ENCODE data around the gene CMTM4. TPM values are rescaled to one million over a fixed set of nuclear protein-coding genes. Genes with fewer than 3 reads are reported as not detected.

The CMTM4 gene
- total RNA-seq, 1 donor from 2014 or later = 67.9 TPM

DNA sequence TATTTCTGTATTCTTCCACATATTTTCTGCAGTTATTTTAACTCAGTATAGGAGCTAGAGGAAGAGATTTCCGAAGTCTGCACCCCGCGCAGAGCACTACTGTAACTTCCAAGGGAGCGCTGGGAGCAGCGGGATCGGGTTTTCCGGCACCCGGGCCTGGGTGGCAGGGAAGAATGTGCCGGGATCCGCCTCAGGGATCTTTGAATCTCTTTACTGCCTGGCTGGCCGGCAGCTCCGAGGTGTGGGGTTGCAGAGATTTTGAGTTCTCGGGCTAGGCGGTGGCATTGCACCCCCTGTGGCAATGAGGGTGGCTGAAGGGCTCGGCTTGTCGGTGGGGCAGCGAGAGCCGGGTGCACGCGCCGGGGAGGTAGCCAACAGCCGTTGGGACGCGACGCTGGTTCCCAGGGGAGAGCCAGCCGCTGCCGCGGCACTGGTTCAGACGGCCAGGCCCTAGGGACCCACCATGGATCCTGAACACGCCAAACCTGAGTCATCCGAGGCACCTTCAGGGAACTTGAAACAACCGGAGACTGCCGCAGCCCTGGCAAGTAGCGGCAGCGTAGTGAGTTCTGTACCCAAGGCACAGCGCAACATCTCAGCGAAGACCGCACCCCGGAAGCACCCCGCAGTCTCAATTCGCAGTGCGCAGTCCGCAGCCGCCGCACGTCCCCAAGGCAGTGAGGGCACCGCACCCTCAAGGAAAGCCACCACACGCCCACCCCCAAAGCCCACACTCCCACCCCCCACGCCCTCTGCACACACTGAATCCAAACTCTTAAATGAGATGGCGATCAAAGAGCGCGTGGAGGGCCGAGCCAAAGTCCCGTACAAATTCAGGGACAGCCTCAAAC is 130.3 kb downstream of the CMTM4 start, which contains the start of gene CMTM1:
TSS of gene CMTM1 (plus strand) at position 389 of the 851 bp plus-strand sequence. CDS start at position 464, 75 bp downstream.
- no peak for DNase-seq (ENCODE audit: low spot score)

Other genes with a start within 250 kb of the CMTM4 start
- 38.5 TPM for gene TK2, start 146.6 kb downstream of the CMTM4 start, total RNA-seq
- 50.0 TPM for gene CKLF, start 144.2 kb downstream of the CMTM4 start, total RNA-seq
- 12.1 TPM for gene CMTM1, start 130.3 kb downstream of the CMTM4 start, total RNA-seq
- not detected for gene CMTM2, start 117.3 kb downstream of the CMTM4 start, total RNA-seq
- gene CMTM3, start 92.0 kb downstream of the CMTM4 start, total RNA-seq = 19.2 TPM
- gene DYNC1LI2, start 54.9 kb upstream of the CMTM4 start, total RNA-seq = 151 TPM
- gene TERB1, start 104.8 kb upstream of the CMTM4 start, total RNA-seq = not detected
- 46.1 TPM for gene NAE1, start 134.2 kb upstream of the CMTM4 start, total RNA-seq
- gene CA7, start 147.7 kb upstream of the CMTM4 start, total RNA-seq = not detected
- gene PDP2, start 183.8 kb upstream of the CMTM4 start, total RNA-seq = 18.6 TPM
- 8.7 TPM for gene CDH16, start 222.1 kb upstream of the CMTM4 start, total RNA-seq
- gene RRAD, start 228.8 kb upstream of the CMTM4 start, total RNA-seq = 9.4 TPM
- 84.5 TPM for gene CIAO2B, start 237.7 kb upstream of the CMTM4 start, total RNA-seq
- 187 TPM for gene CES2, start 238.8 kb upstream of the CMTM4 start, total RNA-seq